Thoracic aorta (tissue), 2 donors: ENCODE data around the gene RPS6KA3. TPM values are rescaled to one million over a fixed set of nuclear protein-coding genes. Genes with fewer than 3 reads are reported as not detected.
"Not testable (repeated sequence)": the region's sequence is repeated elsewhere in the genome, so short reads cannot be mapped to it uniquely, and the experiment has no call there.

Experiments used
- ATAC-seq: fragments of 150-250 bp; one replicate; pipeline ENCODE4 v1.8.0; 2017; ENCODE audit warnings: low read depth; ENCODE audit not compliant: insufficient number of reproducible peaks, low FRiP score
- DNase-seq: peaks from one replicate; pipeline ENCODE4 v3.0.0-alpha.2; 2020; ENCODE audit warnings: low spot score
- H3K27ac ChIP-seq, 2 donors: fragments of 200-600 bp; sonication (generic); 1 replicate in 1 of 2; 2 replicates in 1 of 2; pipeline ENCODE4 v1.5.1; 2016; ENCODE audit warnings: mild to moderate bottlenecking in 2 of 2, moderate library complexity in 2 of 2
- H3K27me3 ChIP-seq: fragments of 200-600 bp; sonication (generic); replicated peaks from 2 replicates; pipeline ENCODE4 v1.6.0; 2016; ENCODE audit warnings: mild to moderate bottlenecking; ENCODE audit not compliant: insufficient read depth
- H3K36me3 ChIP-seq: fragments of 200-600 bp; sonication (generic); one replicate; pipeline ENCODE4 v1.5.1; 2016
- H3K4me1 ChIP-seq, 2 donors: fragments of 200-600 bp; sonication (generic); 1 replicate in 1 of 2; 2 replicates in 1 of 2; pipeline versions ENCODE4 v1.5.1 to v1.6.0; 2016; ENCODE audit warnings: low read depth in 2 of 2, mild to moderate bottlenecking in 1 of 2; ENCODE audit not compliant: control insufficient read depth in 1 of 2
- H3K4me3 ChIP-seq: fragments of 200-600 bp; sonication (generic); 2 replicates; pipeline ENCODE4 v1.5.1; 2016; ENCODE audit warnings: mild to moderate bottlenecking
- H3K9me3 ChIP-seq: fragments of 200-600 bp; sonication (generic); 2 replicates; pipeline ENCODE4 v1.5.1; 2016
- CTCF ChIP-seq: fragments of 200-600 bp; sonication (generic); IDR thresholded peaks from one replicate; pipeline ENCODE4 v1.5.1; 2019; ENCODE audit warnings: antibody characterized with exemption
- total RNA-seq, 2 donors: library from RNA; depleted of rRNA; stranded (reverse); fragments of >200 nt; gene quantifications; one replicate each; pipeline versions ENCODE4 v1.1.0 to v1.2.3, GENCODE V29; 2016

RPS6KA3 gene
- total RNA-seq, 2 donors from 2014 or later, result 24.0 to 64.5 TPM

- ATAC-seq, result no peak
- Histone ChIP-seq H3K36me3 (peaks cover 7% of the 10 kb centered on the region), H3K4me3 (no peak overlapping the region), H3K27me3 (no peaks in the 10 kb centered on the region), H3K27ac (no peak overlapping the region), H3K4me1 (no peaks in the 10 kb centered on the region), H3K9me3 (no peaks in the 10 kb centered on the region)
- no peak for DNase-seq
- no peak for TF ChIP-seq CTCF
These were observed 89.6 kb downstream of the RPS6KA3 start for GRCh38 chrX:20177093-20177492.

DNA sequence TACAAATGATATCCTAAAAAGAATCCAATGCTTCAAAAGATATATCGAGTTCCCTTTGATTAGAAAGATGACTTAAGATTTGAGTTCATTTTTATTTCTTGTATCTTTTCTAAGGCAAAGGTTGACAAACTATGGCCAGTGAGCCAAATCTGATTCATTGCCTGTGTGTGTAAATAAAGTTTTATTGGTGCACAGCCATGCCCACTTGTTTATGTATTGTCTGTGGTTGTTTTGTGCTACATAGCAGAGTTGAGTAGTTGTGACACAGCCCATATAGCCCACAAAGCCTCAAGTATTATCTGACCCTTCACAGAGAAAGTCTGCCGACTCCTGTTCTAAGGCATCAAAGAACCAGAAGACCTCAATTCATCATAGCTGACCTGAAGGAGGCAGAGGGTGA, 92.9 kb downstream of the RPS6KA3 start:
- Histone ChIP-seq H3K4me3 (no peak overlapping the region), H3K36me3 (peaks cover 9% of the 10 kb centered on the region), H3K27me3 (no peaks in the 10 kb centered on the region), H3K4me1 (no peaks in the 10 kb centered on the region), H3K9me3 (no peaks in the 10 kb centered on the region), H3K27ac (no peak overlapping the region)
- no peak for TF ChIP-seq CTCF
- ATAC-seq (no peak), DNase-seq (no peak)

- ATAC-seq (no peak), DNase-seq (no peak)
- Histone ChIP-seq H3K9me3 (no peaks in the 10 kb centered on the region), H3K27ac (no peak overlapping the region), H3K27me3 (no peaks in the 10 kb centered on the region), H3K4me3 (no peak overlapping the region), H3K4me1 (no peaks in the 10 kb centered on the region), H3K36me3 (peaks cover 9% of the 10 kb centered on the region)
- TF ChIP-seq CTCF, result no peak
These were observed 93.4 kb downstream of the RPS6KA3 start for GRCh38 chrX:20173313-20173712.

GRCh38 chrX:20171887-20172286, 94.8 kb downstream of the RPS6KA3 start:
- no peak for DNase-seq
- H3K36me3 ChIP-seq, result peaks cover 9% of the 10 kb centered on the region
- no peaks in the 10 kb centered on the region for H3K9me3 ChIP-seq
- H3K4me3 ChIP-seq, result no peak overlapping the region
- no peaks in the 10 kb centered on the region for H3K27me3 ChIP-seq
- no peaks in the 10 kb centered on the region for H3K4me1 ChIP-seq
- ATAC-seq, result no peak
- TF ChIP-seq CTCF, result no peak
- H3K27ac ChIP-seq, result no peak overlapping the region

DNA sequence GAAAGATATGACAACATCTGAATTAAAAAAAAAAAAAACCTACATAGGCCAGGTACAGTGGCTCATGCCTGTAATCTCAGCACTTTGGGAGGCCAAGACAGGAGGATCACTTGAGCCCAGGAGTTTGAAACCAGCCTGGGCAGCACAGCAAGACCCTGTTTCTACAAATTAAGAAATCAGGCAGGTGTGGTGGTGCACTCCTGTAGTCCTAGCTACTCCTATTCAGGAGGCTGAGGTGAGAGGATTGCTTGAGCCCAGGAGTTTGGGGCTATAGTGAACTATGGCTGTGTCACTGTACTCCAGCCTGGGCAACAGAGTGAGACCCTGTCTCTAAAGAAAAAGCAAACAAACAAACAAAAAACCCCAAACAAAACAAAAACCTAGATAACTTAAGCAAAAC, 104.2 kb downstream of the RPS6KA3 start:
- H3K4me3 ChIP-seq, H3K9me3 ChIP-seq, H3K36me3 ChIP-seq, H3K4me1 ChIP-seq, ATAC-seq, H3K27ac ChIP-seq, H3K27me3 ChIP-seq, DNase-seq: not testable (repeated sequence)

DNA sequence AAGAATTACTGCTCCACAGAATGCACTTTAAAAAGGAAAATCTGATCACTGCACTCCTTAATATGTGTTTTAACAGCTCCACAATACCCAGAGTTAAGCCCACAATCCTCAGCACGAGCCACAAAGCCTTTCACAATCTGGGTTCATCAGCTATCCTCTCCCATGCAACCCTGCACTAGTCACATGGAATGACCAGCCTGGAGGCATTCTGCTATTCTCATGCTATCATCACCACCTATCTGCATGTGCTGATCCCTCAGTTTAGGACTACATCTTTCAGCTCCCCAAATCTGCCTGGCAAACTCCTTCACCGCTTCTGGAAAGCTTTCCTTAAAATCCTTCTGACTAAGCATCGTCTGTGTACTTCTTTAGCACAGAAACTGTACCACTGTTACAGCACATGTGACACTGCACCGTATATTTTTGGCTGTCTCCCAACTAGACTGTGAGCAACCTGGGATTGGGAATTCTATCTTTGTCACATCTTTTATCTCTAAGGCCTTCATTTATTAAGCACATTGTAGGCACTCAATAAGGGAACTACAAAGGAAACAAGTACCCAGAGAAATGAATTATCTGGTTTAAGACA, 106.8 kb downstream of the RPS6KA3 start:
- DNase-seq, result no peak
- H3K4me3 ChIP-seq, result no peak overlapping the region
- H3K9me3 ChIP-seq, result no peaks in the 10 kb centered on the region
- no peaks in the 10 kb centered on the region for H3K4me1 ChIP-seq
- no peak overlapping the region for H3K27ac ChIP-seq
- no peaks in the 10 kb centered on the region for H3K36me3 ChIP-seq
- no peaks in the 10 kb centered on the region for H3K27me3 ChIP-seq
- no peak for TF ChIP-seq CTCF
- ATAC-seq, result no peak
